RWPE2 (cell line): ENCODE measurements around the gene SRGAP1.

Source experiments
- ATAC-seq: fragments of 200-7000 bp; cut with Tn5 transposase; 3 replicates; pipeline ENCODE4 v1.9.1; 2021; ENCODE audit warnings: low read depth
- DNase-seq: peaks from one replicate; pipeline ENCODE4 v3.0.0-alpha.2; 2020; ENCODE audit warnings: low spot score
- H3K27ac ChIP-seq: fragments of 450-650 bp; 2 replicates; pipeline ENCODE4 v1.5.1; 2017; ENCODE audit warnings: mild to moderate bottlenecking; ENCODE audit not compliant: poor library complexity, severe bottlenecking
- H3K27me3 ChIP-seq: fragments of 250-450 bp; sonication (Bioruptor Pico); 2 replicates; pipeline ENCODE4 v1.5.1; 2021; ENCODE audit warnings: mild to moderate bottlenecking, moderate library complexity; ENCODE audit not compliant: insufficient read depth, poor library complexity, severe bottlenecking
- H3K36me3 ChIP-seq: fragments of 250-450 bp; sonication (Bioruptor Pico); 2 replicates; pipeline ENCODE4 v1.5.1; 2020; ENCODE audit warnings: low read depth, mild to moderate bottlenecking, moderate library complexity
- H3K4me1 ChIP-seq: fragments of 250-450 bp; sonication (Bioruptor Pico); 2 replicates; pipeline ENCODE4 v1.5.1; 2021; ENCODE audit warnings: mild to moderate bottlenecking, moderate library complexity; ENCODE audit not compliant: insufficient read depth, poor library complexity, severe bottlenecking
- H3K4me3 ChIP-seq: fragments of 250-450 bp; sonication (Bioruptor Pico); 2 replicates; pipeline ENCODE4 v1.5.1; 2021; ENCODE audit warnings: mild to moderate bottlenecking, moderate library complexity; ENCODE audit not compliant: severe bottlenecking
- H3K9me3 ChIP-seq: fragments of 250-450 bp; sonication (Bioruptor Pico); 2 replicates; pipeline ENCODE4 v1.5.1; 2021; ENCODE audit warnings: mild to moderate bottlenecking, moderate library complexity; ENCODE audit not compliant: severe bottlenecking
- TF ChIP-seq, protein P1 (sequence below): fragments of 450-650 bp; IDR thresholded peaks from one replicate; pipeline ENCODE4 v1.5.1; 2017; ENCODE audit warnings: mild to moderate bottlenecking, moderate library complexity; ENCODE audit not compliant: poor library complexity, severe bottlenecking

The SRGAP1 gene

DNA sequence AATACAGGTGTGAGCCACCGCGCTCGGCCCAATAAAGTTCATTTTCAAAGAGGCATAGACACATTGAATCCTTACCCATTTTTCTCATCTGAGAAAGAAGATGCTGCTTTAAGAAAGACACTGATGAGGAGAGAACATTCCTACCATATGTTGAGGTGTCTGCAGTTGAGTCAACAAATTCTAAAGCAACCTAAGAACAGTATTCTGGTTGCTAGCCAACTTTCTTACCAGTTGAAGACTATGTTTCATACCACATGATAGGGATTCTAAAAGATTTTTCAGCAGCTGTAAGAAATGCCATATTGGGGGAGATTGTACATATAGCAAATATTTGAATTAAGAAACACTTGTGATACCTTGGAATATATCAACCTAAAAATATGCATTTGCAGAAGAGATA lies 160.1 kb downstream of the SRGAP1 start:
- TF ChIP-seq, protein P1, sequence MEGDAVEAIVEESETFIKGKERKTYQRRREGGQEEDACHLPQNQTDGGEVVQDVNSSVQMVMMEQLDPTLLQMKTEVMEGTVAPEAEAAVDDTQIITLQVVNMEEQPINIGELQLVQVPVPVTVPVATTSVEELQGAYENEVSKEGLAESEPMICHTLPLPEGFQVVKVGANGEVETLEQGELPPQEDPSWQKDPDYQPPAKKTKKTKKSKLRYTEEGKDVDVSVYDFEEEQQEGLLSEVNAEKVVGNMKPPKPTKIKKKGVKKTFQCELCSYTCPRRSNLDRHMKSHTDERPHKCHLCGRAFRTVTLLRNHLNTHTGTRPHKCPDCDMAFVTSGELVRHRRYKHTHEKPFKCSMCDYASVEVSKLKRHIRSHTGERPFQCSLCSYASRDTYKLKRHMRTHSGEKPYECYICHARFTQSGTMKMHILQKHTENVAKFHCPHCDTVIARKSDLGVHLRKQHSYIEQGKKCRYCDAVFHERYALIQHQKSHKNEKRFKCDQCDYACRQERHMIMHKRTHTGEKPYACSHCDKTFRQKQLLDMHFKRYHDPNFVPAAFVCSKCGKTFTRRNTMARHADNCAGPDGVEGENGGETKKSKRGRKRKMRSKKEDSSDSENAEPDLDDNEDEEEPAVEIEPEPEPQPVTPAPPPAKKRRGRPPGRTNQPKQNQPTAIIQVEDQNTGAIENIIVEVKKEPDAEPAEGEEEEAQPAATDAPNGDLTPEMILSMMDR: no peak
- Histone ChIP-seq H3K4me1 (peaks cover 6% of the 10 kb centered on the region), H3K9me3 (no peaks in the 10 kb centered on the region), H3K4me3 (no peak overlapping the region), H3K27ac (no peak overlapping the region), H3K36me3 (peaks cover 9% of the 10 kb centered on the region; the same call in 1 of the 2 replicates), H3K27me3 (no peaks in the 10 kb centered on the region)
- ATAC-seq (peak; percentile 36; the same call in 1 of the 3 replicates), DNase-seq (no peak)

DNA sequence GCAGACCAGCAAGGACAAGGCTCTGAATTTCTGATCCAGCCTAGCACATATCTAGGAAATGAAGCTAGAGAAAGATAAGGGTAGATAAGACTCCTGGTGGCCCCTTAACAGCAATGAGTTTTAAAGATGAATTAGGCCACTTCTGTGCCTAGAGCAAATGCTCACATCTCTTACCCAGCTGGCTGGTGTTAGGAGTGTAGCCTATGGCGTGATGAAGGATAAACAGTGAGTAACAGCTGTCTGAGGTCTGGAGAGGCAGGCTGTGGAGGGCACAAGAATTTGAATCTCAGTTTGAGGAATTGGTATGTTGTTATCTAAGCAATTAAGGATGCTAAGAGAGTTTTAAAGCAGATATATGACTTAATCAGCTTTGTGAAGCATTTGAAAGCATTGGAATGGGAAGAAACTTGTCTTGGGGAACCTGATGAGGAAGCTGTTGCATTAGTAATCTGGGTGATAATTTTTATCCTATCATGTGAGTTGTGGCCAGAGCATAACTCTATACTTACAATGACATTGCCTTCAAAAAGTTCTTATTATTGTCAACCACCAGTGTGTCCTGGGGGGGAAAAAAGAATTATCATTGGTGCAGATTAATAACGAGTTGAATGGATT lies 161.8 kb downstream of the SRGAP1 start:
- TF ChIP-seq, protein P1: no peak
- no peak overlapping the region for H3K27ac ChIP-seq
- no peak overlapping the region for H3K4me3 ChIP-seq
- peaks cover 9% of the 10 kb centered on the region; the same call in 1 of the 2 replicates for H3K36me3 ChIP-seq
- no peak for ATAC-seq
- H3K27me3 ChIP-seq: no peaks in the 10 kb centered on the region
- DNase-seq: no peak
- H3K4me1 ChIP-seq: peaks cover 6% of the 10 kb centered on the region
- no peaks in the 10 kb centered on the region for H3K9me3 ChIP-seq

DNA sequence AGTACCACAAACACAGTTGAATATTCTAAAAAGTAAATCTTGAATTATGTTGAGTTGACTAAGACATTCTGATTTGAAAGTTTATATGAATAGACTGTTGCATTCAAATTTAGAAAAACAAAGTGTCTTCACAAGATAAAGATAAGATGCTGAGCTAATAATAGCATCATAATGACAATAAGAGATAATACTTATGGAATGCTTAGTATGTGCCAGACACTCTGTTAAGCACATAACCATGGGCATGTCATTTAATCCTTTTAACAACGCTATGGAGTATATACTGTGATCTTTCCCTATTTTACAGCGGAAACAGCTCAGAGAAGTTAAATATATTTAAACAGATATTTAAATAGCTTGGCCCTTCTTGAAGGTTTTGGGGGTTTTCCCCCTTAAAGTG lies 163.4 kb downstream of the SRGAP1 start:
- H3K9me3 ChIP-seq: no peaks in the 10 kb centered on the region
- H3K36me3 ChIP-seq: peaks cover 4% of the 10 kb centered on the region; the same call in 1 of the 2 replicates
- H3K27ac ChIP-seq: no peak overlapping the region
- ATAC-seq (no peak), DNase-seq (no peak)
- H3K27me3 ChIP-seq: no peaks in the 10 kb centered on the region
- peaks cover 6% of the 10 kb centered on the region for H3K4me1 ChIP-seq
- no peak overlapping the region for H3K4me3 ChIP-seq
- TF ChIP-seq, protein P1: no peak

DNA sequence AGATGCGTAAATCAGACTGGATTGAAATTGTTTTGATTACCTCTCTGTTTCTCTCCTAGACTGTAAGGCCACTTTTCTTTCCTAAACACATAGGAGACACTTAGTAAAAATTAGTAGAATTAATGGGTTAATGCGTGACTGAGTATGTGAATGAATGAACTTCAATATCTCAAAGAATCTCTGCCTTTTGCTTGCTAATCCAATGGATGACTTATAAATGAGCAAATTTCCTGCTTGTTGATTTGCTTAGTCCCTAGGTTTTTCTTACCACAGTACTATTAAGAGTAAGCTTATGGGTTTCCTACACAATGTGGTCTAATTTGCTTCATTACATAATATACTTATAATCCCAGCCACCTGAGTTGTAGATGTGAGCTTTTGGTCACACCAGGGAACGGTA lies 164.1 kb downstream of the SRGAP1 start:
- no peaks in the 10 kb centered on the region for H3K27me3 ChIP-seq
- DNase-seq: no peak
- H3K4me3 ChIP-seq: no peak overlapping the region
- H3K27ac ChIP-seq: no peak overlapping the region
- H3K4me1 ChIP-seq: peaks cover 6% of the 10 kb centered on the region
- no peak for ATAC-seq
- TF ChIP-seq, protein P1: no peak
- H3K36me3 ChIP-seq: peaks cover 1% of the 10 kb centered on the region; the same call in 1 of the 2 replicates
- no peaks in the 10 kb centered on the region for H3K9me3 ChIP-seq
